Measurements from ENCODE around the gene GMPR. TPM values are rescaled to one million over a fixed set of nuclear protein-coding genes. Genes with fewer than 3 reads are reported as not detected.

GMPR gene
- polyA plus RNA-seq, 1 donor, result 3.2 TPM

DNA sequence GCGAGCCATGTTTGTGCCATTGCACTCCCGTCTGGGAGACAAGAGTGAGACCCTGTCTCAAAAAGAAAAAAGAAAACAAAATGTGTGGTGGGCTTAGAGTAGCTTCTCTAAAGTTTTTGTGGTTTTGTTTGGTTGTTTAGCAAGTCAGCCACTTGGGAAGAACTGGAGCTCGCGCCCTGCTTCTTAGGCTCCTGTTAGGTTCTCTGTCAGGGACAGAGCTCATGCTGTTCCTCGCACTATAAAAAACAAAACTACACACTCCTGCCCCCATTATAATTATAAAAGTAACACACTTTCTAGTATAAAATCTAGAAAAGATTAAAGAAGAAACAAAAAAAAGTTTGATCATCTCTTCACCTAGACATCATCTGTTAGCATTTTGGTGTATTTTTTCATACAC lies 33.0 kb downstream of the GMPR start:
- no CpG with 5 or more reads among the region's 5 CpGs for WGBS (ENCODE audit: insufficient coverage, low lambda C conversion rate)
- Histone ChIP-seq H3K27ac (ENCODE audit: low read length) (no peak overlapping the region), H3K36me3 (ENCODE audit: control insufficient read depth, insufficient read depth, low read length) (no peaks in the 10 kb centered on the region), H3K9me3 (ENCODE audit: control insufficient read depth, low read depth, low read length) (no peaks in the 10 kb centered on the region), H3K27me3 (ENCODE audit: control insufficient read depth, insufficient read depth, low read length) (no peaks in the 10 kb centered on the region), H3K4me1 (ENCODE audit: control insufficient read depth, insufficient read depth, low read length) (no peaks in the 10 kb centered on the region), H3K4me3 (ENCODE audit: low read length) (no peak overlapping the region)
- DNase-seq, result no peak

DNA sequence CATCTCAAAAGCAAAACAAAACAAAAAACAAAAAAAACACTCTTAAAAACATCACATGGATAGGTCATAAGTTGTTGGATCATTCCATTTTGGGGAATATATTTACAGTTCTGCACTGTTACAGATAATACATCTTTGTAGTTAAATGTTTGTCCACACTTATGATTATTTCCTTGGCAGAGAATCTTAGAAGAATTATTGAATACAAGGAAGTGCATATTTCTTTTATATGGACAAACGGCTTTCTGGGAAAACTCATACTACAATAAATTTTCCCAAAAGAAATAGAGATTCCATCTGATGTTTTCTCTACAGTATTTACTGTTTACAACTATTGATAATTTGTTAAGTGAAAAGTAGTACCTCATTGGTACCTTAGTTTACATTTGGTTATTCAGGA lies 33.8 kb downstream of the GMPR start:
- Histone ChIP-seq H3K36me3 (ENCODE audit: control insufficient read depth, insufficient read depth, low read length) (no peaks in the 10 kb centered on the region), H3K4me3 (ENCODE audit: low read length) (no peak overlapping the region), H3K27me3 (ENCODE audit: control insufficient read depth, insufficient read depth, low read length) (no peaks in the 10 kb centered on the region), H3K4me1 (ENCODE audit: control insufficient read depth, insufficient read depth, low read length) (peaks cover 5% of the 10 kb centered on the region), H3K27ac (ENCODE audit: low read length) (no peak overlapping the region), H3K9me3 (ENCODE audit: control insufficient read depth, low read depth, low read length) (no peaks in the 10 kb centered on the region)
- no peak for DNase-seq
- 100% methylated on average over 1 of the region's 1 CpG for WGBS (ENCODE audit: insufficient coverage, low lambda C conversion rate)

DNA sequence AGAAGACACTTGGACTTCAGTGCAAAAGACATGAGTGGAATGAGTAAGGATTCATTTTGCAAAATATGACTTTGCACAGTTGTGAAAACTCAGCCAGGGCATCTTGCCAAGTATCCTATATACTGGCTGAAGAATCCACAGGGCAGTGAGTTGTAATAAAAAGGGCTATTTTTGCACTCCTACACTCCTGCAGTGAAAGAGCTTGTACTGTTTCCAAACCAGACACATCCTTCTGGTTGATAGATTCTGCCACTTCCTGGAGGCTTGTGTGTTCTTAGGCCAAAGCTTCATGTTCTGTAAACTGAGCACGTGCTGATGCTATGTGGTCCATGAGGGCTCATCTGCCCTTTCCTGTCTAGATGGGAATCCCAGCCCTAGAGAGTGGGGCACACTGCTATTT lies 34.9 kb downstream of the GMPR start:
- peaks cover 14% of the 10 kb centered on the region for H3K4me1 ChIP-seq (ENCODE audit: control insufficient read depth, insufficient read depth, low read length)
- no peak overlapping the region for H3K27ac ChIP-seq (ENCODE audit: low read length)
- no peaks in the 10 kb centered on the region for H3K27me3 ChIP-seq (ENCODE audit: control insufficient read depth, insufficient read depth, low read length)
- no peak for DNase-seq
- H3K9me3 ChIP-seq (ENCODE audit: control insufficient read depth, low read depth, low read length), result no peaks in the 10 kb centered on the region
- no peaks in the 10 kb centered on the region for H3K36me3 ChIP-seq (ENCODE audit: control insufficient read depth, insufficient read depth, low read length)
- WGBS (ENCODE audit: insufficient coverage, low lambda C conversion rate), result no CpG with 5 or more reads among the region's 1 CpG
- no peak overlapping the region for H3K4me3 ChIP-seq (ENCODE audit: low read length)

DNA sequence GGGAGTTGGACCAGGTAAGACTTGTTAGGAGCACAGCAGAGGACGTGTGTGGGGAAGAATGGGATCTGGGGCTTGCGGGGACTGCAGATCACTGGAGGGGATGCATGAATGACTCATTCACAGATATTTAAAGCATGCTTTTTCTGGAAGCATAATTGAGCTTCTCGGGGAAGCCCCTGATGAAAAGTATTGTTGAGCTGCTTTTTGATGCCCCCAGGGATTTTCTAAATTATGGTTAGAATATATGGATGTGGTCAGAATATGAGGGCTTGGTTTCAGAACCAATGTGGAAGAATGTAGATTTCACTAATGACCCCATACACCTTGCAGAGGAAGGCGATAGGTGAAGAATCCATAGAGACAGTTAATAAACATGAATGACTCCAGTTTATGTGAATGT lies 36.1 kb downstream of the GMPR start:
- Histone ChIP-seq H3K4me1 (ENCODE audit: control insufficient read depth, insufficient read depth, low read length) (peaks cover 21% of the 10 kb centered on the region), H3K9me3 (ENCODE audit: control insufficient read depth, low read depth, low read length) (no peaks in the 10 kb centered on the region), H3K27me3 (ENCODE audit: control insufficient read depth, insufficient read depth, low read length) (no peaks in the 10 kb centered on the region), H3K4me3 (ENCODE audit: low read length) (no peak overlapping the region), H3K27ac (ENCODE audit: low read length) (no peak overlapping the region), H3K36me3 (ENCODE audit: control insufficient read depth, insufficient read depth, low read length) (no peaks in the 10 kb centered on the region)
- no CpG with 5 or more reads among the region's 4 CpGs for WGBS (ENCODE audit: insufficient coverage, low lambda C conversion rate)
- no peak for DNase-seq

DNA sequence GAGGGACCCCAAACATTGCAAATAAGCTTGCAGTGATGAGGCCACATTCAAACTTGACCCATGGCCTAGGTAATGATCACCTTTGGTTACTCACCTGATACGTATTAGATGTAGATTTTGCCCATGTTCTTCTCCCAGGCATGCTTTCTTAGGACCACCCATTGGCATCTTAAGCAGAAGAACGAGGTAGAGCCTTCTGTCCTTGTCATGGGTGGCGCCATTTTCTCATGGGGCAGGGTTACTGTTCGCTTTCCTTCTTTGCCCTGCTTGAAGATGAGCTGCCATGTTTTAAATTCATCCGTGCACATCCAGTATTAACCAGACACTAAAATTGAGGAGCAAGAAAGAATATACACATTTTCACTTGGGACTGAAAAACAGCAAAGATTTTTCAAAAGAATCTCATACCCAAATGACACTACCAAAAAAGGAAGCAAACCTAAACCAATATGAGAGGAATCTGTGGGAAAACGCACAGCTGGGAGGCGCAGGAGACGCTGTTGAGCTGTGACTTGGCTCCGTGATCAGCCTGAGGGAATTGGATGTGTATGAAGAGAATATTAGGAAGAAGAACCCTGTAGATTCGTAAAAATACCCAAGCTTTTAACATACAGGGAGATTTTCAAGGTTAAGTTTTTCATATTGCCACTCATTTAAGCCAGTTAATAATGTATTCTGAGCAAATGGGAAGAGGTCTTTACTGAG lies 36.6 kb downstream of the GMPR start:
- Histone ChIP-seq H3K9me3 (ENCODE audit: control insufficient read depth, low read depth, low read length) (no peaks in the 10 kb centered on the region), H3K36me3 (ENCODE audit: control insufficient read depth, insufficient read depth, low read length) (no peaks in the 10 kb centered on the region), H3K27me3 (ENCODE audit: control insufficient read depth, insufficient read depth, low read length) (no peaks in the 10 kb centered on the region), H3K4me3 (ENCODE audit: low read length) (no peak overlapping the region), H3K4me1 (ENCODE audit: control insufficient read depth, insufficient read depth, low read length) (peaks cover 24% of the 10 kb centered on the region), H3K27ac (ENCODE audit: low read length) (no peak overlapping the region)
- no peak for DNase-seq
- WGBS (ENCODE audit: insufficient coverage, low lambda C conversion rate), result 66% methylated on average over 5 of the region's 10 CpGs

DNA sequence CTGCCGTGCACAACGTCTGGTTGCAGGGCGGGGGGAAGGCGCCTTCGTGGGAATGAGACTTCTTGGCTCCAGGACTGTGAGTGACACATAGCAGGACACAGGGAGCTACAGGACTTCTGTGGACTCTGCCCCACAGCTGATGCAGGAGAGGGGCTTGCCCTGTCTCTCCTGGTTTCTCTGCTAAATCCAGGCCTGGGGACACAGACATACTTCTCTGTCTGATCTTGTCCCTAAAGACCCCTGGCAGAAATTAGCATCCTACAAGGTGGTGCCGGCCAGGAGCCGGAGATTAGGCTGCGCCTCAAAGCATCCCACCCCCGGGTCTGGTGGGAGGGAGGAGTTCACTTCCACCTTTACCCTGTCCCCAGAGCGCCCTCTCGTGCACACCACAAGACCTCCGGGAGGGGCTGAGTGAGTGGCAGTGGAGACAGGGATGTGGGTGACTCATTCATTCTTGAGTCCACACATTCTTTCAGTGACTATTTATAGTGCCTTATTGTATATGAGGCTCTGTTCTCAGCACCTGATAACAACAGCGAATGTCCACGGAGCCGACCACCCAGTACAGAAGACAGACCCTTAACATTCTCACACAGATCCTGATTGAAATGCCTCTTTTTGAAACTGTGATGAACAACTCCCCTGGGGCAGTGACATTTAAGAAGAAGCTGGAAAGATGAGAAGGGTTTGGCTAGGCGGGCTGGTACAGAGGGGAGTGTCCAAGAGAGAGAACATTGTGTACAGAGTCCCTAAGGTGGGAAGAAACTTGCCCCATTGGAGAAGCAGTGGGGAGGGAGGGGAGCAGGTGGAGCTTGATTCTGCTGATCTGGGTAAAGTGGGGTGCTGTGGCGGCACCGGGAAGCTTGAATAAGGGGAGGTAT lies 39.0 kb downstream of the GMPR start:
- WGBS (ENCODE audit: insufficient coverage, low lambda C conversion rate), result 67% methylated on average over 1 of the region's 18 CpGs

DNA sequence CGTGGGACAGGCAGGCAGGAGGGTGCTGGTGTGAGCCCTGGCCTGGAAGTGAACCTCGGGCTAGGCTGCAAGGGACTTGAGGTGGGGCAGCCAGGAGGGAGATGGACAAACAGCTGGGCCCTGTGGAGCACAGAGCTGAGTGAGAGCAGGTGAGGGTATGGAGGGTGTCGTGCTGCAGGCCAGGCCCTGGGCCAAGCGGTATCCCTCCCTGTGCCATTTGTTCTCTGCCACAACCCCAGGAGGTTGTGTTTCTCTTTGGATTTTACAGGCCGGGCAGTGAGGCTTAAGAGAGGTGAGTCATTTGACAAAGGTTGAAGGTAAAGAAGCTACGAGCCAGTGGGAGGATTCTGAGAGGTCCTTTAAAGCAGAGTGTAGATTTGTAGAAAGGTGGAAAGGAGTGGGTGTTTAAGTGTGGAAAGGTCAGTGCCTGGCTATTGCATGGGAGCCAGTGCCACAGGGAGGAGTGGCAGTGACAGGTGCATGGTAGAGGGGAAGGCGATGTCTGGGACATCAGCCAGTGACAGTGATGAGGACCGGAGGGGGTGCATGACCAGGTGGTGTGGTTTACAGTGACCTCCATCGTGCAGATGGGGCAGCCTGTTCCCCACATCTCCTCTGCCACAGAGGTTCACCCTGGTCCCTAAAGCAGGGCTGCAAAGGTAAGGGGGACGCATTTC lies 39.8 kb downstream of the GMPR start:
- peaks cover 29% of the 10 kb centered on the region for H3K4me1 ChIP-seq (ENCODE audit: control insufficient read depth, insufficient read depth, low read length)
- H3K36me3 ChIP-seq (ENCODE audit: control insufficient read depth, insufficient read depth, low read length), result no peaks in the 10 kb centered on the region
- no peak overlapping the region for H3K4me3 ChIP-seq (ENCODE audit: low read length)
- peak in 1 of 2 donors; percentile 56 for DNase-seq
- H3K27ac ChIP-seq (ENCODE audit: low read length), result peak overlapping the region; percentile 87
- whole genome bisulfite sequencing (ENCODE audit: insufficient coverage, low lambda C conversion rate), result no CpG with 5 or more reads among the region's 10 CpGs
- no peaks in the 10 kb centered on the region for H3K9me3 ChIP-seq (ENCODE audit: control insufficient read depth, low read depth, low read length)
- no peaks in the 10 kb centered on the region for H3K27me3 ChIP-seq (ENCODE audit: control insufficient read depth, insufficient read depth, low read length)

More for the DNA sequence above, 39.0 kb downstream of the GMPR start:
- Histone ChIP-seq H3K4me1 (ENCODE audit: control insufficient read depth, insufficient read depth, low read length) (peaks cover 29% of the 10 kb centered on the region), H3K27me3 (ENCODE audit: control insufficient read depth, insufficient read depth, low read length) (no peaks in the 10 kb centered on the region), H3K4me3 (ENCODE audit: low read length) (no peak overlapping the region), H3K36me3 (ENCODE audit: control insufficient read depth, insufficient read depth, low read length) (no peaks in the 10 kb centered on the region), H3K9me3 (ENCODE audit: control insufficient read depth, low read depth, low read length) (no peaks in the 10 kb centered on the region), H3K27ac (ENCODE audit: low read length) (peak overlapping the region; percentile 87)
- DNase-seq, result peak; percentile 92

DNA sequence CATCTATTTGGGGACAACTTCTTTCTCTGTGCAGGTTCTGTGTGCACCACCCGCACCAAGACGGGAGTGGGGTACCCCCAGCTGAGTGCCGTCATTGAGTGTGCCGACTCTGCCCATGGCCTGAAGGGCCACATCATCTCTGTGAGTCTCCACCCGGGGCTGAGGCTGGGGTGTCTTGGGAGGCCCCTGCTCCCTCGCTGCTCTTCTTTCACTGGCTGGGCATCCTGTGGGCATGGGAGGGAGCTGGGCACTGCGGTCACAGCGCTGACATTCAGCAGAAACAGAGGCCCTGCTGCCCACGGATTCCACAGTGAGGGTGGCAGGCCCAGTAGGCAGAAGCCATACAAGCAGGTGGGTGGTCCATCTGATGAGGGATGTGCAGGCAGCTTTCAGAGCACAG lies 40.4 kb downstream of the GMPR start:
- Histone ChIP-seq H3K9me3 (ENCODE audit: control insufficient read depth, low read depth, low read length) (no peaks in the 10 kb centered on the region), H3K4me1 (ENCODE audit: control insufficient read depth, insufficient read depth, low read length) (peaks cover 32% of the 10 kb centered on the region), H3K27me3 (ENCODE audit: control insufficient read depth, insufficient read depth, low read length) (no peaks in the 10 kb centered on the region), H3K36me3 (ENCODE audit: control insufficient read depth, insufficient read depth, low read length) (no peaks in the 10 kb centered on the region), H3K4me3 (ENCODE audit: low read length) (no peak overlapping the region), H3K27ac (ENCODE audit: low read length) (peak overlapping the region; percentile 87)
- WGBS (ENCODE audit: insufficient coverage, low lambda C conversion rate), result no CpG with 5 or more reads among the region's 9 CpGs
- DNase-seq, result no peak

DNA sequence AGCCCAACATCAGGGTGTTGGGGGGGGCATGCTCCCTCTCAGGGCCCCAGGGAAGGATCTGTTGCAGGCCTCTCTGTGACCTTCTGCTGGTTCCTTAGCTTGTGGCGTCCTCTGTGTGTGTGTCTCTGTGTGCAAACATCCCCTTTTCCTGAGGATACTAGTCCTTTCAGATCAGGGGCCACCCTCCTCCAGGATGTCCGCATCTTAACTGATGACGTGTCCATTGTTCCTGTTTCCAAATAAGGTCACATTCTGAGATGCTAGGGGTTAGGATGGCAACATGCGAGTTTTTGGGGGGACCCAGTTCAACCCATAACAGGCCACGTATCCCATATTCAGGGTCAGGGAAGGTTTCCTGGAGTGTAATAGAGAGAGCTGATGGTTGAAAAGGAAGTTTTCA lies 40.9 kb downstream of the GMPR start:
- no peak overlapping the region for H3K27ac ChIP-seq (ENCODE audit: low read length)
- H3K9me3 ChIP-seq (ENCODE audit: control insufficient read depth, low read depth, low read length), result no peaks in the 10 kb centered on the region
- H3K4me3 ChIP-seq (ENCODE audit: low read length), result no peak overlapping the region
- H3K27me3 ChIP-seq (ENCODE audit: control insufficient read depth, insufficient read depth, low read length), result no peaks in the 10 kb centered on the region
- no peaks in the 10 kb centered on the region for H3K36me3 ChIP-seq (ENCODE audit: control insufficient read depth, insufficient read depth, low read length)
- H3K4me1 ChIP-seq (ENCODE audit: control insufficient read depth, insufficient read depth, low read length), result peaks cover 37% of the 10 kb centered on the region
- WGBS (ENCODE audit: insufficient coverage, low lambda C conversion rate), result no CpG with 5 or more reads among the region's 5 CpGs
- DNase-seq, result no peak

DNA sequence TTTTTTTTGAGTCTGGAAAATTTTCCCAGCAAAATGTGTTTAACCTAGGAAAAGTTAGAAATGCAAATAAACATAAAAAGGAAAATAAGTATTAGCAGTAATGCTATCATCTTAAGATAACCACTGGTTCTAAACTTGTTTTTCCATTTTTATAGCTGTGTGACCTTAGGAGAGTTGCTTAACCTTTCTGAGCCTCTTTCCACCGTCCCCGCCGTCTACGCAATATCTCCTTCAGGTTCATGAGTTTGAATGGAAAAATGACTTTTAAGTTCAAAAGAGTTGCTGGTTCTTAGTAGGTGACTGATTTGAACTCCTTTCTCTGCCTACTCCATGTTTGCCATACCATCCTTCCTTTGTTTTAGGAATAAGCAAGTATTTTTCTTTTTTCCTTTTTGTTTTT lies 44.0 kb downstream of the GMPR start:
- WGBS (ENCODE audit: insufficient coverage, low lambda C conversion rate), result 95% methylated on average over 4 of the region's 4 CpGs
- H3K27ac ChIP-seq (ENCODE audit: low read length), result no peak overlapping the region
- H3K9me3 ChIP-seq (ENCODE audit: control insufficient read depth, low read depth, low read length), result no peaks in the 10 kb centered on the region
- no peaks in the 10 kb centered on the region for H3K36me3 ChIP-seq (ENCODE audit: control insufficient read depth, insufficient read depth, low read length)
- no peak for DNase-seq
- H3K27me3 ChIP-seq (ENCODE audit: control insufficient read depth, insufficient read depth, low read length), result no peaks in the 10 kb centered on the region
- peaks cover 46% of the 10 kb centered on the region for H3K4me1 ChIP-seq (ENCODE audit: control insufficient read depth, insufficient read depth, low read length)
- no peak overlapping the region for H3K4me3 ChIP-seq (ENCODE audit: low read length)

All from large intestine (tissue), 3 donors.